ENCODE data around the gene ARF3. TPM values are rescaled to one million over a fixed set of nuclear protein-coding genes. Genes with fewer than 3 reads are reported as not detected.

The ARF3 gene
- total and polyA plus RNA-seq, 12 donors: 30.3 to 90.8 (median 53.8) TPM

GRCh38 chr12:48998497-48999353 lies 41.4 kb upstream of the ARF3 start:
- Histone ChIP-seq H3K9me3 (no peaks in the 10 kb centered on the region), H3K4me1 (peaks cover 13 to 64% (median 42%) of the 10 kb centered on the region in 9 donors), H3K27ac (no peak overlapping the region), H3K4me3 (peak overlapping the region in 9 of 10 donors; percentile 35 to 56 (median 48)), H3K36me3 (peaks cover 0 to 35% (median 16%) of the 10 kb centered on the region in 9 donors), H3K27me3 (peaks cover 4 to 77% (median 52%) of the 10 kb centered on the region in 7 donors)
- intact Hi-C loops (cut with DNase I): loop anchor here in 2 of 10 donors (5.0 to 10.0 kb wide), 2 partner anchors 144 to 146 kb away; partner anchors contain the start of gene DDX23 (in 2 of the 2)
- TF ChIP-seq CTCF (IDR thresholded peaks at IDR 0.05): no peak
- ATAC-seq: peak in 1 of 8 donors; percentile 1
- WGBS, 2 donors: 2% methylated on average over 42 to 48 of the region's 48 CpGs
- DNase-seq: peak in 1 of 2 donors; percentile 22

GRCh38 chr12:48997719-48998496 lies 40.6 kb upstream of the ARF3 start:
- H3K36me3 ChIP-seq: peaks cover 0 to 27% (median 10%) of the 10 kb centered on the region in 9 donors
- H3K4me3 ChIP-seq: peak overlapping the region in 9 of 10 donors; percentile 35 to 56 (median 54)
- intact Hi-C loops (cut with DNase I): loop anchor here in 2 of 10 donors (5.0 to 10.0 kb wide), 2 partner anchors 143 to 146 kb away; partner anchors contain the start of gene DDX23 (in 2 of the 2)
- WGBS, 2 donors: 4 to 6% methylated on average over 52 to 57 of the region's 57 CpGs
- TF ChIP-seq CTCF (IDR thresholded peaks at IDR 0.05): no peak
- ATAC-seq (peak in 2 of 8 donors; percentile 4 to 5), DNase-seq (peak in 1 of 2 donors; percentile 34)
- peaks cover 13 to 64% (median 42%) of the 10 kb centered on the region in 9 donors for H3K4me1 ChIP-seq
- H3K27ac ChIP-seq: no peak overlapping the region
- peaks cover 4 to 85% (median 57%) of the 10 kb centered on the region in 7 donors for H3K27me3 ChIP-seq
- H3K9me3 ChIP-seq: no peaks in the 10 kb centered on the region

GRCh38 chr12:48996794-48997718 lies 39.8 kb upstream of the ARF3 start:
- H3K27ac ChIP-seq: peak overlapping the region in 1 of 10 donors; percentile 39
- ATAC-seq (peak; percentile 46 to 80 (median 72)), DNase-seq (peak; percentile 78 to 79)
- no peaks in the 10 kb centered on the region for H3K9me3 ChIP-seq
- peak; percentile 58 to 90 (median 78) for TF ChIP-seq CTCF (IDR thresholded peaks at IDR 0.05)
- intact Hi-C loops (cut with DNase I): loop anchor here in 3 of 10 donors (1.0 to 10.0 kb wide), 3 partner anchors 21 to 145 kb away; partner anchors contain the start of genes DDX23 (in 2 of the 3) and PRKAG1 (in 1 of the 3)
- H3K27me3 ChIP-seq: peaks cover 4 to 92% (median 54%) of the 10 kb centered on the region in 7 donors
- H3K4me3 ChIP-seq: peak overlapping the region in 9 of 10 donors; percentile 34 to 56 (median 54)
- WGBS, 2 donors: 5 to 7% methylated on average over 71 of the region's 71 CpGs
- peaks cover 13 to 64% (median 42%) of the 10 kb centered on the region in 9 donors for H3K4me1 ChIP-seq
- peaks cover 0 to 18% (median 4%) of the 10 kb centered on the region in 9 donors for H3K36me3 ChIP-seq

Measured in heart right ventricle (tissue), 16 donors.